WERI-Rb-1 (cell line): ENCODE data around the gene TBC1D10A.

Experiments
- DNase-seq: peaks from one replicate; pipeline ENCODE4 v3.0.0-alpha.2; 2020
- H3K27ac ChIP-seq: fragments of 250-450 bp; sonication (Bioruptor Pico); 2 replicates; pipeline ENCODE4 v1.5.1; 2020; ENCODE audit warnings: mild to moderate bottlenecking, moderate library complexity
- H3K27me3 ChIP-seq: fragments of 250-450 bp; sonication (Bioruptor Pico); 2 replicates; pipeline ENCODE4 v1.5.1; 2021; ENCODE audit warnings: mild to moderate bottlenecking, low read depth, moderate library complexity; ENCODE audit not compliant: insufficient read depth, severe bottlenecking
- H3K36me3 ChIP-seq: fragments of 250-450 bp; sonication (Bioruptor Pico); 2 replicates; pipeline ENCODE4 v1.5.1; 2020; ENCODE audit warnings: mild to moderate bottlenecking, moderate library complexity
- H3K4me3 ChIP-seq: 2 replicates; pipeline ENCODE4 v1.5.1; 2011; ENCODE audit warnings: low read depth, mild to moderate bottlenecking, control low read depth, low read length
- H3K9me3 ChIP-seq: fragments of 250-450 bp; sonication (Bioruptor Pico); 2 replicates; pipeline ENCODE4 v1.5.1; 2021; ENCODE audit warnings: mild to moderate bottlenecking, moderate library complexity; ENCODE audit not compliant: severe bottlenecking
- CTCF ChIP-seq: IDR thresholded peaks from 2 replicates; pipeline ENCODE4 v1.5.1; 2011; ENCODE audit warnings: low read depth, mild to moderate bottlenecking, control low read depth, inconsistent platforms, low read length

The TBC1D10A gene

GRCh38 chr22:30326706-30327362 is at the start of gene TBC1D10A:
Gene TBC1D10A, minus strand, starts transcription at chr22:30326941. Its CDS starts 60 bp downstream, at chr22:30326881.
- Histone ChIP-seq H3K27ac (peak within 1 kb of the TSS; percentile 88), H3K4me3 (peak within 1 kb of the TSS; percentile 74), H3K36me3 (peaks cover 17% of the 10 kb centered on the region), H3K27me3 (no peaks in the 10 kb centered on the region), H3K9me3 (no peaks in the 10 kb centered on the region)
- peak; percentile 91 for DNase-seq
- no peak for TF ChIP-seq CTCF

- H3K27me3 ChIP-seq, result no peaks in the 10 kb centered on the region
- TF ChIP-seq CTCF, result no peak
- H3K9me3 ChIP-seq, result no peaks in the 10 kb centered on the region
- peaks cover 8% of the 10 kb centered on the region for H3K36me3 ChIP-seq
- H3K27ac ChIP-seq, result no peak overlapping the region
- DNase-seq, result no peak
- no peak overlapping the region for H3K4me3 ChIP-seq
Observed at GRCh38 chr22:30375312-30375849, 48.6 kb upstream of the TBC1D10A start.

- Histone ChIP-seq H3K9me3 (no peaks in the 10 kb centered on the region), H3K27ac (peak overlapping the region; percentile 52), H3K36me3 (peaks cover 8% of the 10 kb centered on the region), H3K4me3 (no peak overlapping the region), H3K27me3 (no peaks in the 10 kb centered on the region)
- peak; percentile 61 for DNase-seq
- TF ChIP-seq CTCF, result no peak
Observed at GRCh38 chr22:30373331-30374325, 46.9 kb upstream of the TBC1D10A start.

- no peak for DNase-seq
- peak overlapping the region; percentile 52 for H3K27ac ChIP-seq
- H3K27me3 ChIP-seq, result no peaks in the 10 kb centered on the region
- no peak for TF ChIP-seq CTCF
- no peaks in the 10 kb centered on the region for H3K9me3 ChIP-seq
- H3K4me3 ChIP-seq, result no peak overlapping the region
- H3K36me3 ChIP-seq, result peaks cover 5% of the 10 kb centered on the region
Observed at GRCh38 chr22:30372915-30373314, 46.2 kb upstream of the TBC1D10A start.

- Histone ChIP-seq H3K27me3 (no peaks in the 10 kb centered on the region), H3K27ac (no peak overlapping the region), H3K4me3 (no peak overlapping the region), H3K9me3 (no peaks in the 10 kb centered on the region), H3K36me3 (no peaks in the 10 kb centered on the region; the same call in none of the 2 replicates)
- no peak for DNase-seq
- TF ChIP-seq CTCF, result no peak
Observed at GRCh38 chr22:30371981-30372380, 45.2 kb upstream of the TBC1D10A start.
